Stimulated activated memory B cell treated with anti-CD40 and anti-IgM and Interleukin-4, amounts not matched to agents 10 μg/mL and 1 μg/mL and 100 μg/mL, for 72 hours (primary cell): Measurements from ENCODE around the gene HEG1.
A peak's percentile ranks its signal among the peaks of the same experiment; 100 is the strongest.
"Not testable (repeated sequence)": the region's sequence is repeated elsewhere in the genome, so short reads cannot be mapped to it uniquely, and the experiment has no call there.

ENCODE experiments used
- ATAC-seq: fragments of 150-1000 bp; cut with Tn5 transposase; 2 replicates; pipeline ENCODE4 v1.10.0; 2021
- H3K27ac Mint-ChIP-seq: one replicate; pipeline ENCODE4 v1.8.0; 2022; ENCODE audit warnings: mild to moderate bottlenecking, mixed read lengths
- H3K27me3 Mint-ChIP-seq: one replicate; pipeline ENCODE4 v1.8.0; 2022; ENCODE audit warnings: mixed read lengths
- H3K36me3 Mint-ChIP-seq: one replicate; pipeline ENCODE4 v1.8.0; 2022; ENCODE audit warnings: mixed read lengths
- H3K4me1 Mint-ChIP-seq: one replicate; pipeline ENCODE4 v1.8.0; 2022; ENCODE audit warnings: mixed read lengths
- H3K4me3 Mint-ChIP-seq: one replicate; pipeline ENCODE4 v1.8.0; 2022; ENCODE audit warnings: mild to moderate bottlenecking, moderate library complexity, mixed read lengths
- H3K9me3 Mint-ChIP-seq: one replicate; pipeline ENCODE4 v1.8.0; 2022; ENCODE audit warnings: mixed read lengths

Gene HEG1, protein sequence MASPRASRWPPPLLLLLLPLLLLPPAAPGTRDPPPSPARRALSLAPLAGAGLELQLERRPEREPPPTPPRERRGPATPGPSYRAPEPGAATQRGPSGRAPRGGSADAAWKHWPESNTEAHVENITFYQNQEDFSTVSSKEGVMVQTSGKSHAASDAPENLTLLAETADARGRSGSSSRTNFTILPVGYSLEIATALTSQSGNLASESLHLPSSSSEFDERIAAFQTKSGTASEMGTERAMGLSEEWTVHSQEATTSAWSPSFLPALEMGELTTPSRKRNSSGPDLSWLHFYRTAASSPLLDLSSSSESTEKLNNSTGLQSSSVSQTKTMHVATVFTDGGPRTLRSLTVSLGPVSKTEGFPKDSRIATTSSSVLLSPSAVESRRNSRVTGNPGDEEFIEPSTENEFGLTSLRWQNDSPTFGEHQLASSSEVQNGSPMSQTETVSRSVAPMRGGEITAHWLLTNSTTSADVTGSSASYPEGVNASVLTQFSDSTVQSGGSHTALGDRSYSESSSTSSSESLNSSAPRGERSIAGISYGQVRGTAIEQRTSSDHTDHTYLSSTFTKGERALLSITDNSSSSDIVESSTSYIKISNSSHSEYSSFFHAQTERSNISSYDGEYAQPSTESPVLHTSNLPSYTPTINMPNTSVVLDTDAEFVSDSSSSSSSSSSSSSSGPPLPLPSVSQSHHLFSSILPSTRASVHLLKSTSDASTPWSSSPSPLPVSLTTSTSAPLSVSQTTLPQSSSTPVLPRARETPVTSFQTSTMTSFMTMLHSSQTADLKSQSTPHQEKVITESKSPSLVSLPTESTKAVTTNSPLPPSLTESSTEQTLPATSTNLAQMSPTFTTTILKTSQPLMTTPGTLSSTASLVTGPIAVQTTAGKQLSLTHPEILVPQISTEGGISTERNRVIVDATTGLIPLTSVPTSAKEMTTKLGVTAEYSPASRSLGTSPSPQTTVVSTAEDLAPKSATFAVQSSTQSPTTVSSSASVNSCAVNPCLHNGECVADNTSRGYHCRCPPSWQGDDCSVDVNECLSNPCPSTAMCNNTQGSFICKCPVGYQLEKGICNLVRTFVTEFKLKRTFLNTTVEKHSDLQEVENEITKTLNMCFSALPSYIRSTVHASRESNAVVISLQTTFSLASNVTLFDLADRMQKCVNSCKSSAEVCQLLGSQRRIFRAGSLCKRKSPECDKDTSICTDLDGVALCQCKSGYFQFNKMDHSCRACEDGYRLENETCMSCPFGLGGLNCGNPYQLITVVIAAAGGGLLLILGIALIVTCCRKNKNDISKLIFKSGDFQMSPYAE (N-terminal part only)

DNA sequence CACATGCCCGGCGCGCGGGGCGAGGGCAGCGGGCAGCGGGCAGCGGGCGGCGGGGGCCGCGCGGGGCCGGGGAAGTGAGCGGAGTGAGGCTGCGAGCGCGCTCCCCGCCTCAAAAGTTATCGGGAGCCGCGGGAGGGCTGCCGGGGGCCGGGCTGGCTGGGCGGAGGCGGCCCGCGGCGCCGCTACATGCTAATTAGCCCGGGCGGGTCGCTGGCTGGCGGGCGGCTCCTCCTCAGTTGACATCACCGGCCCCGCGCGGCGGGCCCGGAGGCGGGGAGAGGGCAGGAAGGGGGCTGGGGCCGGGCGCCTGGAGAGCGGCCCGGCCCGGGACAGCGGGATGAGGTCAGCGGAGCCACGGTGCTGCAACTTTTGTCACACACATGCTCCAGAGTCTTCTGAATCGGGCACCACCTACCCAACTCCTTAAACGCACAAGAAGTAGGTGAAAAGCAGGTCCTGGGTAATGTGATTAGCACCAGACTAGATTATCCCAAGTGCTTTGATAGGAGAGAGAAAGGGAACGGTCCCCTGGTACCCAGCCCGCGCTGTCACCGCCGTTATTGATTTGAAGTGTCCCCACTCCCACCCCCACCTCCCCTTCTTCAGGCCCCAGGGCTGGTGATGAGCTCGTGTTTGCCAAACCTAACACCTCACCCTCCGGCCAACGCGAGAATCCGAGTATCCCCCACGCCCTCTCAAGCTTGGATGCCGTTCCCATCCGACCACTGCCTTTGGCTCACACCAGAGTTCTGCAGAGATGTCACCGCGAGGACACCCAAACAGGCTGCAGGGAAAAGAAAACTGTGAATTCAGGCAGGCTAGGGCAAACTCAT lies at the start of gene HEG1:
TSS of gene HEG1 (minus strand) at position 85 of the 833 bp plus-strand sequence. CDS start 107 bp downstream, outside the sequence.
- Mint-ChIP-seq H3K9me3 (no peaks in the 10 kb centered on the region), H3K4me1 (peaks cover 39% of the 10 kb centered on the region), H3K27ac (peak within 1 kb of the TSS; percentile 85), H3K4me3 (peak within 1 kb of the TSS; percentile 89), H3K36me3 (no peaks in the 10 kb centered on the region), H3K27me3 (peaks cover 13% of the 10 kb centered on the region)
- peak; percentile 83 for ATAC-seq

DNA sequence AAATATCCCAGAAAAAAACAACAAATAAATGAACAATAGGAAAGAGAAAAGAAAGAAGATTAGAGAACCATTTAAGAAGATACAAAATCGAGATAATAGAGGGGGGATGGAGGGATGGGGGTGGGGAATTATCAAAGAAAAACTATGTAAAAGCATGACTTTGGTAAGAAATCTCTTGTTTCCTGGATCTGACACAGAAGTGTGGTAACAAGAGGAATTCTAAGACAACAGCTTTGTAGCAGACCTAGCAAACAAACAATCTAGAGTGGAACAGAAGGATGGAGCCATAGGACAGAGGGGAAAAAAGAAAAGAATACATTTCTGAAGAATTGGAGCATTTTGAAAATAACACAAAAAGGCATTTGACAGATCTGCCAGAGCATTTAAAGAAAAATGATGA lies 49.3 kb upstream of the HEG1 start:
- peaks cover 39% of the 10 kb centered on the region for H3K4me1 Mint-ChIP-seq
- H3K27ac Mint-ChIP-seq: no peak overlapping the region
- ATAC-seq: no peak
- H3K9me3 Mint-ChIP-seq: peaks cover 6% of the 10 kb centered on the region
- no peaks in the 10 kb centered on the region for H3K27me3 Mint-ChIP-seq
- H3K4me3 Mint-ChIP-seq: peak overlapping the region; percentile 6
- H3K36me3 Mint-ChIP-seq: peaks cover 9% of the 10 kb centered on the region

DNA sequence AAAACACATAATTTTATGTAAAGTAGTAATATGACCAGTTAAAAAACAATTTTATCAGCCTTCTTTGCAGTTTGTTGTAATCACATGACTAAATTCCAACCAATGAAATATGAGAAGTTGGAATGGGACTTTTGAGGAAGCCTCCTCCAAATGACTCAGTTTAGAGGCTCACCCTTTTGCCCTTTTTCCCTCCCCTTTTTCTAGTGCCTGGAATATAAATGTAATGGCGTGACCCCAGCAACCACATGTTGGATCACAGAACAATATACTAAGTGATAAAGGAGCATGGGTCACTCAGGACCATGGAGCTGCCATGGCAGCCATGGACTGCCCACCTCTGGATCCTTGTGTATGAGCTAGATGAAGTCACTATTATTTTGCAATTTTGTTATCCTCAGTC lies 48.8 kb upstream of the HEG1 start:
- Mint-ChIP-seq H3K4me3 (peak overlapping the region; percentile 6), H3K9me3 (peaks cover 9% of the 10 kb centered on the region), H3K4me1 (peaks cover 35% of the 10 kb centered on the region), H3K27ac (no peak overlapping the region), H3K27me3 (no peaks in the 10 kb centered on the region), H3K36me3 (peaks cover 14% of the 10 kb centered on the region)
- no peak for ATAC-seq

DNA sequence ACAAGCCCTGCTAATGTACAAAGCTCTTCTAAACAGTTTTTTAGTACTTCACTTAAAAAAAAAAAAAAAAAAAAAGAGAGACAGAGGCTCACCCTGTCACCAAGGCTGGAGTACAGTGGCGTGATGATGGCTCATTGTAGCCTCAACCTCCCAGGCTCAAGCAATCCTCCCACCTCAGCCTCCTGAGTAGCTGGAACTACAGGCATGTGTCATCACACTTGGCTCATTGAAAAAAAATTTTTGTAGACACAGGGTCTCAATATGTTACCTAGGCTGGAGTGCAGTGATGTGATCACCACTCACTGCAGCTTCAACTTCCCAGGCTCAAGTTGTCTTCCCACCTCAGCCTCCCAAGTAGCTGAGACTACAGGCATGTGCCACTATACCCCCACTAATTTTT lies 47.6 kb upstream of the HEG1 start:
- ATAC-seq: no peak
- peaks cover 23% of the 10 kb centered on the region for H3K4me1 Mint-ChIP-seq
- H3K27ac Mint-ChIP-seq: peak overlapping the region; percentile 32
- no peaks in the 10 kb centered on the region for H3K27me3 Mint-ChIP-seq
- peaks cover 14% of the 10 kb centered on the region for H3K36me3 Mint-ChIP-seq
- H3K4me3 Mint-ChIP-seq: no peak overlapping the region
- peaks cover 9% of the 10 kb centered on the region for H3K9me3 Mint-ChIP-seq

DNA sequence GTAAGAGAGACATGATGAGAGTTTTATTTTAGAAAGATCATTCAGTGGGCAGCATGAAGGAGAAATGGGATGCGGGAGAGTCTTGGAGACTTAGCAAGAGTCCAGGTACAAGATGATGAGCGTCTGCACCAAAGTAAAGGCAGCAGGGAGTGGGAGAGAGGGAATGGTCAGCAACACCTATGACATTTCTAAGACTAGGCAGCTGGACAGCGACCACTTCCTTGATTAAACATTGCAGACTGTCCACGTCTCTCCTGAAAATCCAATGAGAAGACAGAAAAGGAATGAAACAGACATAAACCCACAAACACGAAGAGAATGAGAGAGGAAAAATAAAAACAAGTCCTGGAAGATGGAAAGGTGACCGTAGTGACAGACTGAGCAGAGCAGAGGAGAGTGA lies 46.7 kb upstream of the HEG1 start:
- no peak overlapping the region for H3K27ac Mint-ChIP-seq
- ATAC-seq: no peak
- peaks cover 14% of the 10 kb centered on the region for H3K36me3 Mint-ChIP-seq
- H3K27me3 Mint-ChIP-seq: no peaks in the 10 kb centered on the region
- H3K4me3 Mint-ChIP-seq: no peak overlapping the region
- H3K4me1 Mint-ChIP-seq: peaks cover 14% of the 10 kb centered on the region
- H3K9me3 Mint-ChIP-seq: peaks cover 9% of the 10 kb centered on the region

DNA sequence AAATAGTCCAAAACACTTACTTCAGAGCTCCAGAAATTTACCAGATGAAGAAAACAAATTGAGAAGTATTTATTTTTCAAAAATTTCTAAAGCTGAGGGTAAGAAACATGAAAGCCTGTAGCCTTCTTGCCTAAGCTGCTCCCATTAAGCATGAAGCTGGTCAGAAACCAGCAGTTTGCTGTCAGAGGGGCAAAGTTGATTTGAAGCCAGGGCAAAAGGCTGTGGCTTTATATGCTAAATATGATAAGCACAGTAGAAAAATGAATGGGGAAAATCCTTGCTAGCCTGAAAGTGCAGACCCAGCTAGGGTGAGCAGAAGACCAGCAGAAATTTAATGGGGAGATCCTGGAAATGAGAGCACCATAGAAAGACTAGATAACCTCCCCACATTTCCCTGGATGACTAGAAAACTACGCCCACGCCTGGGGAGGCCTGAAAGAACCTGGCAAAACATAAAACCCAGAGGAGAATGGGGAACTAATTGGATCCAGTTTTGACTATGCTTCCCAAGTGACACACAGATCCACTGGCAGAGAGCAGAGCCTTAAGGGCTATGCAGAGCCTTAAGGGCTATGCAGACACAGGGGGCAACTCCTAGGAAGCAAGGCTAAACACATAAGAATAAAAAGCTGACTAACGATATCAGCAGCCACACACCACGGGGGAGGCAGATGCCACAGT lies 43.0 kb upstream of the HEG1 start:
- H3K27ac Mint-ChIP-seq: no peak overlapping the region
- peaks cover 6% of the 10 kb centered on the region for H3K36me3 Mint-ChIP-seq
- H3K4me1 Mint-ChIP-seq: peaks cover 3% of the 10 kb centered on the region
- no peak for ATAC-seq
- H3K4me3 Mint-ChIP-seq: no peak overlapping the region
- H3K9me3 Mint-ChIP-seq: peaks cover 3% of the 10 kb centered on the region
- H3K27me3 Mint-ChIP-seq: no peaks in the 10 kb centered on the region

DNA sequence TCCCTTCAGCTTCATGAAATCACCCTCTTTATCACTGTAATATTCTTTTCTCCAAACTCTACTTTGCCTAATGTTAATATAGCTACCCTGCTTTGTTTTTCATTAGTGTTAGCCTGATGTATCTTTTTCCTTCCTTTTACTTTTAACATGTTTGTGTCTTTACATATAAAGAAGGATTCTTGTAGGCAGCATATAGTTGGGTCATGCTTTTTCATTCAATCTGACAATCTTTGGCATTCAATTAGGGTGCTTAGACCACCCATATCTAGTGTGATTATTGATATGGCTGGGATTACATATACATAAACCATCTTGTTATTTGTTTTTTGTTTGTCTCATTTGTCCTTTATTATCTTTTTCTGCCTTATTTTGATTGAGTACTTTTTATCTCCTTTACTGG lies 34.9 kb upstream of the HEG1 start:
- ATAC-seq: no peak
- Mint-ChIP-seq H3K9me3 (no peaks in the 10 kb centered on the region), H3K27ac (no peak overlapping the region)

DNA sequence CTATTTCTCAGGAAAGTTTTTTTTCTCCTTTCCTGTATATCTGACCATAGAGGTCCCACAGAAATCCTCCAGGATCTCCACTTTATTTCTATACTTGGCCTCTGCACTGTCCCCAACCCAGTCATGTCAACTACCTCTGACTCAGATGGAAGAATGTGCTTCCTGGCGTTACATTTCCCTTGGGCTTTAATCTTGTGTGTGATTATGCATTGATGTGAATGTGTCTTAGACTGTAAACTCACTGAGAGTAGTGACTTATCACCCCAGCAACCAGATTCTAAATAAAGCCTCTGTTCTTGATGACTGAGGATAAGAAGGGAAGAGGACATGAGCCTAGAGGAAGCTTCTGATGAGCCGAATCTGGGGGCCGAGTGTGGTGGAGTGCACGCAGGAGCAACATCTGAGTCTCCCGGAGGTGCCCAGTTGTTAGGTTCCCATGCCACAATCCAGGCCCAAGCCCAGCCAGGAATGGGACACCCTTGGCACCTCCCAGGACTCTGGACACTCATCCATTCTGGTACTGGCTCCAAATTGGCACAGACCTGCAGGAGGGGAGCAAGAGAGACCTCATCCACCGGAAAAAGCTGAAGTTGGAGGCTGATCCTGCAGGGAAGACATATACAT lies 32.1 kb upstream of the HEG1 start:
- no peaks in the 10 kb centered on the region for H3K36me3 Mint-ChIP-seq
- ATAC-seq: no peak
- H3K4me1 Mint-ChIP-seq: no peaks in the 10 kb centered on the region

More for the DNA sequence above, 34.9 kb upstream of the HEG1 start:
- H3K4me3 Mint-ChIP-seq: no peak overlapping the region
- H3K4me1 Mint-ChIP-seq: no peaks in the 10 kb centered on the region
- H3K27me3 Mint-ChIP-seq: no peaks in the 10 kb centered on the region
- H3K36me3 Mint-ChIP-seq: no peaks in the 10 kb centered on the region

DNA sequence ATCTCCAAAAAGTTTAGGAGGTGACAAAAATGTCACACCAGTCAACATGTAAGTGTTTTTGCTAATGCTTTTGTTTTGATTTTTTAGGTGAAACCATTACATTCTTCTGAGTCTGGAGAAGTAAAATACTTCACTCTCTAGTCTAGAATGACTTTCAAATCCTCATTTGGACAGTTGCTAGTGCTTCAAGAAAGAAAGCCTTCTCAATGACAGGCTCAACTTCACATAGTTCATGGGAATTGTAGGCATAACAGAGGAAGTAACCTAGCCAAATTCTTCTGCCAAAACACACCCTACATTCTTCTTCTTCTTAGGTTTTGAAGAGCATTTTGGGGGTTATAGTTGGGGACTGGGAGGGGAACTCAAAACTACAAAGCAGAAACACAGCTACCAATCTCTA lies 29.4 kb upstream of the HEG1 start:
- Mint-ChIP-seq H3K36me3 (no peaks in the 10 kb centered on the region), H3K4me3 (no peak overlapping the region), H3K27me3 (no peaks in the 10 kb centered on the region), H3K9me3 (no peaks in the 10 kb centered on the region), H3K4me1 (no peaks in the 10 kb centered on the region), H3K27ac (no peak overlapping the region)
- no peak for ATAC-seq

More for the DNA sequence above, 32.1 kb upstream of the HEG1 start:
- H3K9me3 Mint-ChIP-seq: no peaks in the 10 kb centered on the region
- no peak overlapping the region for H3K27ac Mint-ChIP-seq
- no peaks in the 10 kb centered on the region for H3K27me3 Mint-ChIP-seq
- no peak overlapping the region for H3K4me3 Mint-ChIP-seq

DNA sequence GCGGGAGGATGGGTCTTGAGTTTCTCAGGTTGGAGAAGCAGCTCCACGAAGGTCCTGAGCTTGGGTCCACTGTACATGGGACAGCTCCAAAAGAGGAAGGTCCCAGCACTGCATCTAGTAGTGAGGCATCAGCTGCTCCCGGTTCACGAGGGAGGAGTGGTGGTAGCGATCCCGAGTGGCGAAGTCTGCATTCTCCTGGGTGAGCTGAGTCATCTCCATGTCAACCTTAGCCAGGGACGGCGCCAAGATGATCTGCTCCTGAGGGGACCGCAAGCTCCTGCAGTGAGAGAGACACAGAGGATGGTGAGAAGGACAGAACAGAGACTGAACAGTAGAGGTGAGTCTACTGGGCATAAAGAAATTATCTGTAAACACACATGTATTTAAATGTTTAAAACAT lies 28.0 kb upstream of the HEG1 start:
- Mint-ChIP-seq H3K4me1 (no peaks in the 10 kb centered on the region), H3K27ac (no peak overlapping the region), H3K36me3 (no peaks in the 10 kb centered on the region), H3K4me3 (no peak overlapping the region), H3K9me3 (no peaks in the 10 kb centered on the region), H3K27me3 (no peaks in the 10 kb centered on the region)
- ATAC-seq: no peak

DNA sequence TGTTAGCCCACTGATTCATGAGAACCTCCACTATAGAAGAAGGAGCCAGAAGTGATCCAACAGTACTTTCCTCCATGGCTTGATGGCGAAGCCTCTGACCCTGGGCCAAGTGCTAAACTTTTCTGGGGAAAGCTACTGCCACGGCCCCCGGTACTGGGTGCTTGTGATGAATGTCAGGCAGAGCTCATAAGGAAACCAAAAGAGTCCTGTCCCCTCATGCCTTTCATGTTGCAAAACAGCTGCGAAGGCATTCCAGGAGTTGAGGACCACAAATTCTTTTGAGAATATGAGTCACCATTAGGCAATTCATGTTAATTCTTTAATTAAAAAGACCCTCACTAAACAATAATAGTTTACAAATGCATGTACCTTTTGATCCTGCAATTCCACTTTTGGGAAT lies 26.5 kb upstream of the HEG1 start:
- H3K4me3 Mint-ChIP-seq, H3K27ac Mint-ChIP-seq, H3K27me3 Mint-ChIP-seq, H3K9me3 Mint-ChIP-seq, ATAC-seq, H3K36me3 Mint-ChIP-seq: not testable (repeated sequence)
- H3K4me1 Mint-ChIP-seq: peaks cover 12% of the 10 kb centered on the region

DNA sequence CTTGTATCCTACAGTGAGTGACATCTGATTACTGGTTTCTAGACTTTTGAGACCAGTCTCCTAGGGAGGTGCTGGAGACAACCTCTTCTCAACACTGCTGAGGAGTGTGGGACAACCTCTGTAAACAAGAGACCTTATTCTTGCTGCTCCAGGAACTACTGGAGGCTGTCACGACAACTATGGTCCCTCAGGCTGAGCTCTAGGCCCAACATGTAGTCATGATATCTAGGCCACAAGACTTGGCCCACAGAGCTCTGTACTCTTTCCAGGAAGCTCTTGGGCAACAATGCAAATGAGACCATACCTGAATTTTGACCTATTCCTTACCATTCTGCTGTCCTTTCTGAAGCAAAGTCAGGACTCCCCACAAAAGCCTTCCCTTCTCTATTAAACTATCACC lies 24.3 kb upstream of the HEG1 start:
- no peaks in the 10 kb centered on the region for H3K36me3 Mint-ChIP-seq
- H3K27ac Mint-ChIP-seq: no peak overlapping the region
- peaks cover 20% of the 10 kb centered on the region for H3K4me1 Mint-ChIP-seq
- no peak for ATAC-seq
- H3K4me3 Mint-ChIP-seq: no peak overlapping the region
- H3K9me3 Mint-ChIP-seq: no peaks in the 10 kb centered on the region
- no peaks in the 10 kb centered on the region for H3K27me3 Mint-ChIP-seq

DNA sequence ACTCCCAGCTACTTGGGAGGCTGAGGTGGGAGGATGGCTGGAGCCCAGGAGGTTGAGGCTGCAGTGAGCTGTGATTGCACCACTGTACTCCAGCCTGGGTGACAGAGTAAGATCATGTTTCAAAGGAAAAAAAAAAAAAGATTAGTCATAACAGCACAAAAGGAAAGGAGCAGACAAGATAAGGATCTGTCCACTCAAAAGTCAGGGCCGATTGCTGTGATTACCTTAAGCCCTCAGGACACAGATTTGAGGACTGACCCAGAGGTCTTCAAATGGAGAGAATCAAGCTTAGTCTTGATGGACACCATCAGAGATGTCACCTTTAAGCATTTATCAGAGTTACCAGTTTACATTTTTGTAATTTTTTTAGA lies 23.9 kb upstream of the HEG1 start:
- Mint-ChIP-seq H3K4me3 (no peak overlapping the region), H3K27ac (no peak overlapping the region), H3K4me1 (peaks cover 20% of the 10 kb centered on the region), H3K9me3 (no peaks in the 10 kb centered on the region), H3K27me3 (no peaks in the 10 kb centered on the region), H3K36me3 (no peaks in the 10 kb centered on the region)
- ATAC-seq: no peak
